A204.1 (cell line): ENCODE results near the gene MALRD1.

Experiments
- FAIRE-seq: peaks from 2 replicates; lab custom pipeline; 2012; peaks lifted over from hg19 to GRCh38; lab: Jason Lieb, UNC

Gene MALRD1

DNA sequence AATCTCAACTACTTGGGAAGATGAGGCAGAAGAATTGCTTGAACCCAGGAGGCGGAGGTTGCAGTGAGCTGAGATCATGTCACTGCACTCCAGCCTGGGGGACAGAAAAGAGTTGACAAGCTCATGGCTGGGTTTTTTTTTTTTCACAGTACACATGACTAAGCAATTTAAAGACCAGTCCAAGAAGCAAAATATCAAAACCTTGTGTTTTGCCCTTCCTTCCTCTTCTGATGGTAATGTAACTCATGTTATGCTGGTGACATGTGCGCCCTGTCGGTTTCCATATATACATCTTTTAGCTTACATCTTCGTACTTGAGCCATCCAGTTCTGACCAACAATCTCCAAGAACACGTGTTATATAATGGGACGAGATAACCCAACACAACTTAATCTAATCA lies 530.0 kb downstream of the MALRD1 start:
- no peak for FAIRE-seq

DNA sequence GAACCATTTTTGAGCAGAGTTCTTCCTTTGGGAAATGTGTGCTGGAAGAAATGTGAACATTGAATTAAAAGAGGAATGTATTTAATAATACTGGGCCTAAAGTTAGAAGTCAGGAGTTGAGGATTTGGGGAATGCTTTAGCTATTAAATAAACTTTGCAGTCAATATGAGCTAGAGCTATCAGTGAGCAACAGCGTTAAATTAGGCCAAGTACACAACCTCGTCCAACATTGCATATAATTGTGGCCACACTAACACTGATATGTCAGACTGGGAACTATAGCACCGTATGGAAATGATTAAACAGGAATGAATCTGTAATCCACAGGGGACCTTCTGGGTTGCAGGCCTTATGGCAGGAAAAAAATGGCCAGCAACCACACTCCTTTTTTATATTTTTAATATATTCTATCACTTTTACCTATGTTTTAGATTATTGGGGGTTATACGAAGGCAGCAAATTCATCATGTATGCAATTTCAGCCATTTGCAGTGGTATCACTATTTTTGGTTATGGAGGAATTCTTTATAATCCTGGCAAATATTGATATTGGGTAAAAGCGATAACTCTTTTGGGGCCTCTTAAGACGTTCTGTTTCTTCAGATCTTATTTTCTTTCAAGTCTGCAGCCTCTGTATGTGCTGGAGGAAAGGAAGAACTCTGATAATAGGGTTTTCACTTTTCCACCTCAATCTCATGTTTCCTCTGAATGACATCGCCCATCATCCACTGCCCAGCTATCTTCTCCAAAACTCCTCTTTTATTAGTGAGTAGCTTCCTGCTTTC lies 531.4 kb downstream of the MALRD1 start:
- no peak for FAIRE-seq

DNA sequence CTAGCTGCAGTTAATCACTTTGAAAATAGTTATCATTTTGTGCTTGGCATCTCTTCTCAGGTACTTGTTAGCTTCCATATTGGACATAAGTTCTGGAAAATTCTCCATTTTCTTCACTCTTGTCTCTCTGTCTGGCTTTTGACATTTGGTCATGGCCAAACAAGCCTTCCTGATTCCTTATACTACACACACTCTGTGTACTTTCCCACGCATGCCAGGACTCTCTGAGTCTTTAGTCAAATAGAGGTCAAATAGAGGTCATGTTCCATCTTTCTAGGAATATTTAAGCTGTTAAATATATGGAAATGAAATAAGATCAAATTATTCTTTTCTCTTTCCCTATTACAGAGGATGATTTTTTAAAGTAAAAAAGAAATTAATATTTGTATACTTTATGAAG lies 532.1 kb downstream of the MALRD1 start:
- no peak for FAIRE-seq

DNA sequence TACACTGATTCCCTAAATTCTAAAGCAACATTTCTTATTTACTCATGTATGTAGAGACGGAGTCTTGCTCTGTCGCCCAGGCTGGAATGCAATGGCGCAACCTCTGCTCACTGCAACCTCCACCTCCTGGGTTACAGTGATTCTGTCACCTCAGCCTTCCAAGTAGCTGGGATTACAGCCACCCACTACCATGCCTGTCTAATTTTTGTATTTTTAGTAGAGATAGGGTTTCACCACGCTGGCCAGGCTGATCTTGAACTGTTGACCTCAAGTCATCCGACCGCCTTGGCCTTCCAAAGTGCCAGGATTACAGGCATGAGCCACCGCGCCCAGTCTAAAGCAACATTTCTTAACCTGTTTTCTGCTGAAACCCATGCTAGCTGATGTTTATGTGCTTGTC lies 540.0 kb downstream of the MALRD1 start:
- no peak for FAIRE-seq

DNA sequence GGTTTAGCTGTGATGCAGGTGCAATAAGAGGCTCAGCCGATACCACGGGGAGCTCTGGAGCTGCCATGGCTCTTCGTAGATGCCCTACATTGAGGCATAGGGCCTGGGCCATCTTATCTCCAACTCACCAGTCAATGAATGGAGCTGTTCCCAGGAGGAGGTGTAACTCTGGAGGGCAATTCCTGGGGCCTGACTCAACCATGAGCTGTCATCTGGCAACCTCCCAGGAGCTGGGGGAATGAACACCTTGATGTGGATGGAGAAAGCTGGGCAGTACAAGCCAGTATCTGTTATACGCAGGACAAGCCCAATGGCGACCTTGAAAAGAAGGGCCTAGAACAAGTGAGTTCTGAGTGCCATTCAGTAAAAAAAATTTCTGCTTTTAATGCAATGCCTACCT lies 543.7 kb downstream of the MALRD1 start:
- FAIRE-seq = no peak

DNA sequence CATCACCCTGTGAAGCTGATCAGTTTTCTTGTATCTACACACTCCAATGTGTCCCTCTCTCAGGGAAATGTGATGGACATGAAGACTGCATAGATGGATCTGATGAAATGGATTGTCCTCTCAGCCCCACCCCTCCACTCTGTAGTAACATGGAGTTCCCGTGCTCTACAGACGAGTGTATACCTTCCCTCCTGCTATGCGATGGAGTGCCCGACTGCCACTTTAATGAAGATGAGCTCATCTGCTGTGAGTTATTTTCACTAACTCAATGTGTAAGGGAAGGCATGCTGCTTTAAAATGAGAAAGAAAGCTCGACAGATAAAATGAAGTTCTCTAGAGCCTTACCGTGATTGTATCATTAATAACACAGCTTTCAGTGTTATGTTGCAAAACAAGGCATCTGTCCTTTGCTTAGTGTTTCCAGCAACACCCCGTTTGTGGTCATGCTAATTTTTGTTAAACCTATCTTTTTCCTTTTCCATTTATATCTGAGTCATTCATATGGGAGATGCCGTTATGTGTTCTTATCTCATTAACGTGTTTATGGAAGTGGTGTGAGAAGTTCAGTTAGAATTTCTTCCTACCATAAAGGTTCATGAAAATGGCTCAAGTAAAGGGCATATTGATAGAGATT lies 546.7 kb downstream of the MALRD1 start:
- no peak for FAIRE-seq

DNA sequence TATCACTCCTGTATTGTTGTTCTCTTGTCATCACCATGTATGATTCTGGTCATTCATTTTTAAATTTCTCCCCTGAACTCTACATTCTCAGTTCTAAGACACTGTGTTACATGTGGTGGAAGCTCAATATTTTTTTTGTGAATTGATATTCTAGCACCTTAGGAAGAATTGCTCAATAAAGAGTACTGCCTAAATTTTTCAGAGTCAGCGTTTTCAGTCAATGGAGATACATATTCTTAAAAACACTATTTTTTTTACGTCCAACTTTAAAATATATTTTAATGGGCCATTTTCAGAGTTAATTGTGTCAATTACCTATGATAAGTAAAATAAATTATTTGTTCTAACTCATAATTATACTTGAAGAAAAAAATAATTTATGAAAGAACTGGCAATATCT lies 557.2 kb downstream of the MALRD1 start:
- FAIRE-seq = no peak

DNA sequence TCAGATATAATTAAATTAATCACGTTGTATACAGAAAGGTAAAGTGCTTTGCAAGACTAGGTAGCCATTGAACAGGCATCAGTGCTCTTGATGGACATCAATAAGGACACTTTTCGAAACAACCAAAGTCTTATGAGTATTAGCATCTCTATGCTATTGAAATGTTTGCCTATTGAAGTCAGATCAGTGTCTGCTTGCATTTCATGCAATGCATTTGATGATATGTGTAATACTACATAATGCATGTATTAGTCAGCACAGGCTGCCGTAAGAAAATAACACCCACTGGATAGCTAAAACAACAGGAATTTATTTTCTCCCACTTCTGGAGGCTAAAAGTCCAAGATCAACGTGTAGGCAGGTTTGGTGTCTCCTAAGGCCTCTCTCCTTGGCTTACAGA lies 558.4 kb downstream of the MALRD1 start:
- FAIRE-seq = no peak

DNA sequence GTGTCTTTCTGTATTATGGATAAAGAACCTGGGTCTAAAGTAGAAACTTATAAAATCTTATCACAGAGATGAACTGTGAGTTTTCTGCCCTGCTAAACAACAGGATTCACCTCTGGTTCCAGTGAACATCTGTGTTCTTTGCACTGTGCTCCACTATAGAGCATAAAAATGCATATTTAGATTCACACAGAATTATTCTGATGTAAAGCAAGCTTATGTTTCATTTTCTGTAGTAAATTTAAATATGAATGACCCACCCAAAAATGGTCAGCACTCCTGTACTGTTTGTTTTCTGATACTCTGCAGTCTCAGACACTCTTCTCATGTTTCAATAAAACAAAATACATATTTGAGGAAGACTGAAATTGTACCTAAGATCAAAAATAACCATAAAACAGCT lies 563.2 kb downstream of the MALRD1 start:
- no peak for FAIRE-seq

DNA sequence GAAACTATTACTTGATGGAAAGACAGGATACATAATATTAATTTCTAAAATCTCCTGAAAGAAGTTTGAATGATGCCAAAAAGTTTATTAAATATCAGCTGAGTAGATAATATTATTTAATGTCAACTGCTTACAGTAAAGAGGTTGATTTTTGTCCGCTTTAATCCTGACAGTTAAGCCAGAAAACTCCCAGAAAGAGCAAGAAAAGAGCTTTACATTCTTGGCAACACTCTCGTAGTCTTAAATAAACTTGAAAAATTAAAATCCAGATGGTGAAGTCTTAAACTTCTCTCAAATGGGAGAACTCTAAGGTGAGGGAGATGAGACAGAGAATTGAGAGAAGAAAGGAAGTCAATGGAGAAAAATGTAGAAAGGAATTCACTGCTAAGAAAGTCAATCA lies 568.4 kb downstream of the MALRD1 start:
- FAIRE-seq = no peak

DNA sequence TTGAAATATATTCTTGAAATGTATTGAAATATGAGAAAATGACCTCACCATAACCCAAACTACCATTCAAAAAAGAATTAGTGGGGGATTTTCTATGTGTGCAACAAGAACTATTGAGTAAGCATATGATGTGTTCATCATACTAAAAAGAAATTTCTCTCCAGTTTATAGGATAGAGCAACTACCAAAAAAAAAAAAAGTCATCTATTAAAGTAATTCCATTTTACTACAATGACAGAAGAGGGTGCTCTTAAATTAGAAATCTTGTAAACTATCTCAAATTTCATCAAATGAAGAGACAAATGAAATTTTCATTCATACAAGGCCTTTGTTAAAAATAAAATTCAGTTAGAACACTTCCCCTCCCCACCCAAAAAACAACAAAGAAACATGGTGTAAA lies 572.2 kb downstream of the MALRD1 start:
- no peak for FAIRE-seq

DNA sequence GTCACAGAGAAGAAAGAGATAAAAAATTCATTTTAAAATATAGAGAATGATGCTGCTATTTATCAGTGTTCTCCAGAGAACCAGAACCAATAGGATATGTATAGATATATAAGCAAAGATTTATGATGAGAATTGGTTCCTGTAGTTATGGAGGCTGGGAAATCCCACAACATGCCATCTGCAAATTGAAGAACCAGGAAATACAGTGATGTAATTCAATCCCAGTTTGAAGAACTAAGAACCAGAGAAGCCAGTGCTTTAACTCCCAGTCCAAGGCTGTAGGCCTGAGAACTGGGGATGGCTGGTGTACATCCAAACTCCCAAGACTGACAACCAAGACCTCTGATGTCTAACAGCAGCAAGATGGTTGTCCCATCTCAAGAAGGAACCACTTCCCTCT lies 574.7 kb downstream of the MALRD1 start:
- FAIRE-seq = no peak

DNA sequence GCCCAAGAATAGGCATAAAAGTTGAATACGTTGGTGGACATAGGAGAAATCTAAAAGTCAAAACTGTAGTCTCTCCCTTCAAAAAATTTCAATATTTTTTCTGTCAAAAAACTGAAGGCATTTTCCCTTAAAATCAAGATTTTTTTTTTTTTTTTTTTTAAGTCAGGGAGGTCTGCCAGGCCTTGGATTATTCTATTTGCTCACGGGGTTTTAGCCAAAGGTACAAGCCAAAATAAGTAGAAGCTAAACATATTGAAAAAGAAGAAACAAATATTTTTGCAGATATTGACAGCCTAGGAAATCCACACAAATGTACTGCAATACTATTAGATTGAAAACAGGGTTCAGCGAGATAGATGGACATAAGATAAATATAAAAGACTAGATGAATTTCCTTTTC lies 577.6 kb downstream of the MALRD1 start:
- no peak for FAIRE-seq

DNA sequence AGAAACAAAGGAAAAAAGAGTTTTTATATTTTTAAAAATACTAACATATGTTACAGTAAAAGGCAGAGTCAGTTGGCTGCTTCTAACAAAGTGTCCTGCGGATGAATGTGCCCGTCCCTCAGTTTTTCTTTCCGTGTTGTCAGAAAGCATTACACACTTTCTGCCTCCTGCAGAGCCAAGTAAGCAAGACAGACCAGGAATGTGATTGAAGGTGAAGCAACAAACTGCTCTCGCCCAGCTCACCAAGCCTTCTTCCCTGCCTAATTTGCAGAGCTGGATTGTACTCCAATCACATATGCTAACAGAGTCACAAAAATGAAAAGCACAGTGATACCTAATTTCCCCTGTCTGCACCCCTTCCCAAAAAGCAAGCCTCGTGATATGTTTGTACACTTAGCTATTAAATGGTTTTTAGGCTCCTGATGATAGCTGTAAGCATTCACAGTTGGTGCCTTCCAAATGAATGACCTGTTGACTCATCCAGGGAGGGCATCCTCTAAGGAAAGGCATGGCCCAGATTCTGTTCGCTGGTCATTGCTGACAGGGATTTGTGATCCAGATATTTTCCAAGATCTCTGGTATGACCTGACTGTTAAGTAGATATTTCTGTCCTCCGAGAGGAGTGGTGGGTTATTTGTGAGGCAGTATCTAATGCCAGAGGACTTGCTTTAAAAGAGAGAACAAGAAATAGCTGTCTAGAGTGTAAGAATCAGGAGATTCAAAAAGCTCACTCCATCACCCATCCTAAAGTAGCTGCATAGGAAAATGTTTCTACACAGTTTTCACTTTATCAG lies 580.4 kb downstream of the MALRD1 start:
- FAIRE-seq = no peak

DNA sequence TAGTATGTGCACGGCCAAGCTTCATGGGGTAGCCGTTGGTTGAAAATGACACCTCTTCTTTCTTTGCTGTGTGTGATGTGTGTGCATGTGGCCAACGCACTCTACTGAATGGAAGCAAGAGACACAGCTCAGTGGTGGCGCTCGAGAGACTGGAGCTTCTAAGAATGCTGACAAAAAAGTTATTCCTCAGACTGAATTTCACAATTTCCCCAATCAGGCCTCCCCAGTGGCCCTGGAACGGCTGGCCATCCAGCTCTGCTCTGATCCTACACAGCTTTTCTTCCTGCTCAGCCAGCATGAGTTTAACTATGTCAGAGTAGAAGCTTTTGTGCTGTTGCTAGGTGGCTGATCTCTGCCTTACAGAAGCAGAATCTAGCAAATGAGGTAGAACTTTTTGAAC lies 581.0 kb downstream of the MALRD1 start:
- no peak for FAIRE-seq

DNA sequence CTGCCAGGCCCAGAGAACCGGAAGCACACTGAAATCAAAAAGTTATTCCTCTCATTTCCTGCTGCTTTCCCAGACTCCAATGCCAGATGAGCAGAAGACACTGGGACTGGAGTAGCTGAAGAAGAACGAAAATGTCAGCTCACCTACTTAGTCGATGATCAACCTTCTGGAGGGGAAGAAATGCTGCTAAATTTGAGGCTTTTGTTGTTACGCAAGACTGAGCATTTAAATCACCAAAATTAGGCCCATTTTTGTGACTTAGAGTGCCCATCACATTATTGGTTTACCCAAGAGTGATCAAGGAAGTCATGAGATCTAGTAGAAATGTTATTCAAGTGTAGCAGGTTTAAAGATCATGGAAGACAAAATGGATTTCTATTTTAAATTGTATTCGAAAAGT lies 585.6 kb downstream of the MALRD1 start:
- no peak for FAIRE-seq

DNA sequence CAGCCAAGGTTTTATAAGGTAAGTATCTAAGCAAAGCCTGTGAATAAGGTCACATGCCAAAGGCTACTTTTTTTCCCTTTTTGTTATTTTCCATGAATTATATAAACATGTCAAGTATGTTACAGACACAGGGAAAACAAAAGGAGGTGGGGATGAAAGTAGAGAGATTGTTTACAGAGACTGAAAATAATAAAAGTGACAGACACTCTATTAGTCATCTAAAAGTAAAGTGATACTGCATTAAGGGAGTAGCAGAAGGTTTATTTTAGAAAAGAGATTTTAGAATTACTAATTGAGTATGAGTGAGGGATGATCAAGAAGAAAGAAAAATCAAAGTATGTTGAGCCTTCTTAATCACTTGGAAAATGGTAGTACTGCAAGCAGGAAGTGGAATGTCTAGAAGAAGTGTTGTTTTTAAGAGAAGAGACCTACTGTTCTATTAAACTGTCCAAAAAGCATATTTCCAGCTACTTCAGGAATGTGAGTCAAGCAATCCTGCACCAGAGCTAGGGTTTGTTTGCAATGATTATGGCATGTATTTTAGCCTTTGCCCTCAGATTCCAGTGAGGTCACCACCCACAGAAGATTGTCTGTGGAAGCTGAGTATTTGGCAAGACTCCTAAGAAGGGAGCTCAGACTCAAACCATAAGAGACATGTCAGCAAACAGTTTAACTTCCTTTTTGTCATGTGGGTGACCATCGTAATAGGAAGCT lies 589.7 kb downstream of the MALRD1 start:
- no peak for FAIRE-seq

DNA sequence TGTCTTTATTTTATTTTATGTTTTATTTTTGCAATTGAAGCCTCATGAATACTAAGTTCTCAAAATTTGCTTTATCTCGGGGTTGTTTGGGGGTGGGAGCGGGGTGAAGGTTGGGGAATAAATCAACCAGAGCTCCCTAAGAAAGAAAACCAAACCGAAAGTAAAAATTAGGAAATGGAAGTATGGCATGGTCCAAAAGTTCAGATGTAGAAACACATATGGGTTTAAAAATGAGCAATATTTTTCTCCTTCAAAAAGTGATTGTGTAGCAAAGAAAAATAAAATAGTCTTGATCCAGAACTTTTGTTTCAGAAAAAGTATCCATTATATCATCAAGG lies 590.3 kb downstream of the MALRD1 start:
- FAIRE-seq = no peak

DNA sequence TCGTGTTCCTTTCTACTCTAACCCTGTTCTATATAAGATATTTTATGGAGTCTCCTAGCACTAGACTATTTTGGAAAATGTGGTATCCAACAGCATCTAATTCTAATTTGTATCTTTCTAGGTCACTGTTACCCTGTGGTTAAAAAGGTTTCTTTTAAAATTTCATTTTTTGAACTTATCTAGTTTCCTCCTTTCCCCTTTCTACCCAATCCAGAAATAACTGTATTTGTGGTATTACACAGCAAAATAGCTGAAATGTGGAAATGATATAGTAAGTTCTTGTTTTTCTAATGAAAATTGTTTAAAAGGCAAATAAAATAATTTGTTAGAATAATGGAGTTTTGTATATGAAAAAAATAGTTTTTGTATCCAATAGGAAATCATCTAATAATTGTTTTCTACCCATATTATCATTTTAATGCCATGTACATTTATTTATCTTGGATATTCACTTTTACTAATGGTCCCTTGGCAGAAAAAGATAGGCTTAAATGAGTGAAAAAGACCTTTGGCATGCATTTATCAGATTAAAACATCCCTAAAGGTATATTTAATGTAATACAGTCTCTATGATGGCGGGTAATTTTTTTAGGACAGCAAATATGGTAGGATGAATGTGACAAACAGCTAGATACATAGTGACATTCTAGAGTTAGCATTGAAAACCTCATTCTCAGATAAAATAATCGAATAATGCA lies 592.1 kb downstream of the MALRD1 start:
- no peak for FAIRE-seq

DNA sequence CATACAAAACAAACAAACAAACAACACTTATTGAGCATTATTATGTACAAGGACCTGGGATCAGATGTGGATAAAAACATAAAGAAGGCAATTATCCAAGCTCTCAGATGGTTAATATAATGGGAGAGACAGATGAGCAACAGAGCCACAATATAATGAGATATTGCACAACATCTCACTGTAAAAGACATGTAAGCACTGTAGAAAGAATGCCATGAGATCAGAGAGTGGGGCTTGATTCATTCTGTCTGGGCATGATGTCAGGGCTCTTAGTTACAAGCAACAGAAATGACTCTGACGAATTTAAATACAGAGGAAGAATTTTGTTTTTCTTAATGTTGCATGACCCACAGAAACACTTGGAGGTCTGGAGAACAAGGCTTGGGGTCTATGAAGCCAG lies 602.9 kb downstream of the MALRD1 start:
- FAIRE-seq = no peak

DNA sequence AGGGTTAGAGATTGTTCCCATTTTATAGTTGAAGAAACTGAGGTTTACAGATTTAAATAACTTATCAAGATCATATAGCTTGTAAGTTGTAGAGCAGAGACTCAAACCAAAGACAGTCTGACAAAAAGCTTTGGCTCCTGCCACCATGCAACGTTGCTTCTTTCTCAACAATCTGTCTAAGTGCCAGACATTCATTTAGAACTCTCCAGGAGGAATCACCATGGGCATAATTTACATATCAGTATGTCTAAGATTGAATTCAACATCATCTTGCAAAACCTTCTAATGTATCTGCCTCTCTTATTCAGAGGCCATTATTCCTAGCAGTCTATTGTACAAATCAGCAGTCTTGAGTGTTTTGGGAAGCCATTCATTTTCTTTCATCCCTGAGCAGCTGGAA lies 604.1 kb downstream of the MALRD1 start:
- FAIRE-seq = no peak

DNA sequence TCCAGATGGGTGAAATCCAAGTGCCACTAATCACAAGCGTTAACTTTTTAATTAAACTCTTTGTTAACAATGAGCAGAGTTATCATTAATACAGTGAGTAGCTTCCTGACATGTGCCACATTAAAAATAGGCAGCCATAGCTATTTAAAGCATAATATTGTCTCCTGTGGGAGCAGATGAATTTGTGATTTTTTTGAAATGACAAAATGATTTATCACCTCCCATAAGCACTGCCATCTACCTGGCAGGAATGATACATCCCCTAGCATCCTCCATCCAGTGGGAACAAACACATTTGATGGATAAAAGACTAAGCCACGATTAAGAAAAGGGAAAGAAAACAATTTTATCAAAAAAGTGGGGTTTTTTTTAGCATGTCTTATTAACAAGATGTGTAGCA lies 605.3 kb downstream of the MALRD1 start:
- FAIRE-seq = no peak
